H1 (cell line): ENCODE measurements around the gene KIF26B. TPM values are rescaled to one million over a fixed set of nuclear protein-coding genes. Genes with fewer than 3 reads are reported as not detected.

Experiments used
- CTCF ChIA-PET: fragments of 300-600 bp; sonication (Branson Sonifier 250); formaldehyde crosslinking; loops from one replicate; lab custom pipeline; 2021; ENCODE audit not compliant: partially characterized antibody; lab: Charles Lee
- POLR2A ChIA-PET: fragments of 300-600 bp; sonication (Branson Sonifier 250); formaldehyde crosslinking; loops from one replicate; lab custom pipeline; 2021; ENCODE audit warnings: inconsistent platforms; ENCODE audit not compliant: partially characterized antibody; lab: Charles Lee
- DNase-seq, 2 experiments: peaks; one replicate each; pipeline versions ENCODE4 v3.0.0 to v3.0.0-alpha.2; 2010 to 2022; ENCODE audit warnings: low spot score in 2 of 2, low read depth in 1 of 2, mixed read lengths in 1 of 2
- FAIRE-seq: peaks from 2 replicates; lab custom pipeline; 2011; peaks lifted over from hg19 to GRCh38; lab: Jason Lieb, UNC
- H2AFZ ChIP-seq: 2 replicates; pipeline ENCODE4 v1.8.1; 2012; ENCODE audit warnings: low read length, inconsistent platforms
- H2AK5ac ChIP-seq: 2 replicates; pipeline ENCODE4 v1.6.1; 2013; ENCODE audit warnings: low read depth, low read length
- H2BK120ac ChIP-seq: replicated peaks from 2 replicates; pipeline ENCODE3; 2013; ENCODE audit warnings: low read depth, low read length, inconsistent platforms
- H2BK12ac ChIP-seq: 2 replicates; pipeline ENCODE4 v1.6.1; 2013; ENCODE audit warnings: low read depth, low read length
- H2BK15ac ChIP-seq: 2 replicates; pipeline ENCODE4 v1.6.1; 2013; ENCODE audit warnings: low read length
- H2BK20ac ChIP-seq: 2 replicates; pipeline ENCODE4 v1.6.1; 2013; ENCODE audit warnings: low read length
- H2BK5ac ChIP-seq: 2 replicates; pipeline ENCODE4 v1.6.1; 2013; ENCODE audit warnings: low read depth, low read length
- H3K14ac ChIP-seq: 2 replicates; pipeline ENCODE4 v1.6.1; 2013; ENCODE audit warnings: inconsistent platforms; ENCODE audit not compliant: insufficient read length
- H3K18ac ChIP-seq: 2 replicates; pipeline ENCODE4 v1.6.1; 2013; ENCODE audit warnings: low read length; ENCODE audit errors: extremely low read depth
- H3K23ac ChIP-seq: 2 replicates; pipeline ENCODE4 v1.6.1; 2013; ENCODE audit warnings: inconsistent platforms; ENCODE audit not compliant: insufficient read length
- H3K23me2 ChIP-seq: 2 replicates; pipeline ENCODE4 v1.6.1; 2013; ENCODE audit warnings: low read depth, low read length
- H3K27ac ChIP-seq: 2 replicates; pipeline ENCODE4 v1.6.1; 2011; ENCODE audit warnings: low read depth, low read length, inconsistent platforms
- H3K27me3 ChIP-seq, 4 experiments: replicated peaks in 1 of 4; 1 replicate in 1 of 4; 2 replicates in 3 of 4; pipeline versions ENCODE4 v1.6.1 to v1.8.1; 2011 to 2013; ENCODE audit warnings: low read length in 3 of 4, mild to moderate bottlenecking in 3 of 4, inconsistent platforms in 2 of 4, mixed read lengths in 2 of 4, moderate library complexity in 1 of 4; ENCODE audit not compliant: control insufficient read depth in 3 of 4, insufficient read depth in 3 of 4; ENCODE audit errors: extremely low read depth in 1 of 4
- H3K36me3 ChIP-seq, 4 experiments: 2 replicates each; pipeline versions ENCODE4 v1.6.1 to v1.8.1; 2011 to 2013; ENCODE audit warnings: mild to moderate bottlenecking in 4 of 4, low read length in 3 of 4, moderate library complexity in 2 of 4, control low read depth in 1 of 4, inconsistent platforms in 1 of 4; ENCODE audit not compliant: insufficient read depth in 4 of 4, control insufficient read depth in 2 of 4
- H3K4ac ChIP-seq: replicated peaks from 2 replicates; pipeline ENCODE3; 2013; ENCODE audit warnings: low read length, low read depth, mixed read lengths, inconsistent platforms; ENCODE audit not compliant: insufficient read length
- H3K4me1 ChIP-seq, 4 experiments: replicated peaks in 1 of 4; 1 replicate in 1 of 4; 2 replicates in 3 of 4; pipeline versions ENCODE4 v1.6.1 to v1.8.1; 2011 to 2013; ENCODE audit warnings: low read length in 3 of 4, inconsistent platforms in 2 of 4, mixed read lengths in 1 of 4; ENCODE audit not compliant: insufficient read depth in 4 of 4, control insufficient read depth in 3 of 4
- H3K4me2 ChIP-seq, 2 experiments: 2 replicates each; pipeline versions ENCODE4 v1.6.1 to v1.8.1; 2011 to 2013; ENCODE audit warnings: low read depth in 2 of 2, low read length in 2 of 2, control low read depth in 1 of 2, inconsistent platforms in 1 of 2, mild to moderate bottlenecking in 1 of 2; ENCODE audit not compliant: insufficient read depth in 1 of 2
- H3K4me3 ChIP-seq, 4 experiments: fragments of 200-600, 300-600 bp in 1 of 4; sonication (generic), shearing (Covaris generic), sonication (Bioruptor Twin) in 1 of 4; 2 replicates each; pipeline versions ENCODE4 v1.5.1 to v1.8.1; 2011 to 2016; ENCODE audit warnings: low read length in 4 of 4, low read depth in 3 of 4, control low read depth in 2 of 4, inconsistent platforms in 2 of 4, mild to moderate bottlenecking in 2 of 4, mixed read lengths in 1 of 4, moderate library complexity in 1 of 4; ENCODE audit not compliant: insufficient read depth in 2 of 4; ENCODE audit errors: extremely low read depth in 1 of 4
- H3K56ac ChIP-seq: replicated peaks from 2 replicates; pipeline ENCODE3; 2013; ENCODE audit warnings: low read depth, mild to moderate bottlenecking, mixed read lengths, low read length, inconsistent platforms; ENCODE audit not compliant: insufficient read length
- H3K79me1 ChIP-seq: 2 replicates; pipeline ENCODE4 v1.6.1; 2013; ENCODE audit warnings: low read depth, low read length, control low read depth
- H3K79me2 ChIP-seq, 2 experiments: 2 replicates each; pipeline versions ENCODE4 v1.6.1 to v1.8.1; 2012 to 2013; ENCODE audit warnings: low read length in 2 of 2, mild to moderate bottlenecking in 2 of 2, inconsistent platforms in 1 of 2; ENCODE audit not compliant: insufficient read depth in 2 of 2, control insufficient read depth in 1 of 2
- H3K9ac ChIP-seq, 4 experiments: replicated peaks in 1 of 4; 1 replicate in 1 of 4; 2 replicates in 3 of 4; pipeline versions ENCODE4 v1.6.1 to v1.8.1; 2011 to 2013; ENCODE audit warnings: low read depth in 3 of 4, low read length in 3 of 4, control low read depth in 2 of 4, mild to moderate bottlenecking in 2 of 4, moderate library complexity in 2 of 4, inconsistent platforms in 1 of 4; ENCODE audit errors: extremely low read depth in 1 of 4
- H3K9me3 ChIP-seq, 2 experiments: 2 replicates each; pipeline versions ENCODE4 v1.6.1 to v1.8.1; 2012 to 2013; ENCODE audit warnings: mild to moderate bottlenecking in 2 of 2, moderate library complexity in 2 of 2, control low read depth in 1 of 2, inconsistent platforms in 1 of 2, low read depth in 1 of 2, low read length in 1 of 2, mixed read lengths in 1 of 2; ENCODE audit not compliant: insufficient read depth in 2 of 2
- H4K20me1 ChIP-seq, 2 experiments: replicated peaks in 1 of 2; 2 replicates each; pipeline versions ENCODE3 to v1.8.1; 2011 to 2013; ENCODE audit warnings: inconsistent platforms in 2 of 2, low read length in 2 of 2, mild to moderate bottlenecking in 1 of 2; ENCODE audit not compliant: insufficient read depth in 2 of 2, control insufficient read depth in 1 of 2
- H4K5ac ChIP-seq: 2 replicates; pipeline ENCODE4 v1.6.1; 2013; ENCODE audit warnings: low read length, low read depth, mixed read lengths, inconsistent platforms; ENCODE audit not compliant: insufficient read length
- H4K8ac ChIP-seq: 2 replicates; pipeline ENCODE4 v1.8.0; 2013; ENCODE audit warnings: mild to moderate bottlenecking, moderate library complexity, low read length, inconsistent platforms; ENCODE audit not compliant: insufficient read depth; ENCODE audit errors: extremely low read depth
- H4K91ac ChIP-seq: replicated peaks from 2 replicates; pipeline ENCODE3; 2013; ENCODE audit warnings: low read length, mixed read lengths, inconsistent platforms; ENCODE audit not compliant: insufficient read length
- CTBP2 ChIP-seq: IDR thresholded peaks from 2 replicates; pipeline ENCODE4 v1.7.0; 2011; ENCODE audit warnings: borderline replicate concordance, mild to moderate bottlenecking, moderate library complexity, mixed read lengths, low read length; ENCODE audit not compliant: insufficient read depth, insufficient read length
- KDM1A ChIP-seq: fragments of 200-600, 300-600 bp; sonication (generic); IDR thresholded peaks from 2 replicates; pipeline ENCODE4 v1.7.1; 2016; ENCODE audit warnings: mild to moderate bottlenecking, low read length, borderline replicate concordance
- KDM4A ChIP-seq: IDR thresholded peaks from one replicate; pipeline ENCODE4 v1.7.1; 2012; ENCODE audit warnings: low read depth, mild to moderate bottlenecking, moderate library complexity, low read length, inconsistent platforms; ENCODE audit not compliant: severe bottlenecking
- KDM5A ChIP-seq: fragments of 200-600 bp; IDR thresholded peaks from 2 replicates; pipeline ENCODE4 v1.7.1; 2012; ENCODE audit warnings: mild to moderate bottlenecking, low read length, inconsistent platforms, mixed read lengths
- POLR2AphosphoS5 ChIP-seq: IDR thresholded peaks from 2 replicates; pipeline ENCODE4 v1.6.1; 2011; ENCODE audit warnings: low read depth, low read length
- RAD21 ChIP-seq, 2 experiments: IDR thresholded peaks in 1 of 2; conservative IDR thresholded peaks in 1 of 2; 2 replicates each; pipeline ENCODE4 v1.6.1; 2011; ENCODE audit warnings: low read depth in 2 of 2, low read length in 2 of 2, improper control_type of control experiment in 1 of 2, inconsistent platforms in 1 of 2, mild to moderate bottlenecking in 1 of 2, moderate library complexity in 1 of 2
- RXRA ChIP-seq: IDR thresholded peaks from 2 replicates; pipeline ENCODE4 v1.6.1; 2011; ENCODE audit warnings: low read depth, mild to moderate bottlenecking, low read length, moderate library complexity; ENCODE audit not compliant: insufficient read depth
- SP1 ChIP-seq: IDR thresholded peaks from 2 replicates; pipeline ENCODE4 v1.6.1; 2011; ENCODE audit warnings: low read depth, low read length
- TEAD4 ChIP-seq: IDR thresholded peaks from 2 replicates; pipeline ENCODE4 v1.6.1; 2012; ENCODE audit warnings: low read depth, low read length, inconsistent platforms, mixed read lengths
- WGBS, 2 experiments: shearing (Covaris generic) in 1 of 2; methylation state at CpG; one replicate each; pipeline versions ENCODE4 v1.1.6 to v1.1.7; 2013 to 2015; ENCODE audit warnings: low lambda C conversion rate in 2 of 2, mixed read lengths in 2 of 2, inconsistent platforms in 1 of 2, low coverage in 1 of 2, missing lambda C conversion rate in 1 of 2; ENCODE audit not compliant: insufficient replicate concordance in 2 of 2, insufficient coverage in 1 of 2, insufficient read length in 1 of 2; ENCODE audit errors: extremely low coverage in 1 of 2, missing lambda C conversion rate in 1 of 2; 5-methylcytosine and 5-hydroxymethylcytosine counted together
- polyA plus RNA-seq, 7 experiments: library from polyadenylated mRNA; depleted of rRNA in 3 of 7; stranded (reverse) in 5 of 7; unstranded in 2 of 7; fragments of >200 nt in 5 of 7; fragments of 200-250 nt in 2 of 7; gene quantifications; 1 replicate in 5 of 7; 2 replicates in 1 of 7; 4 replicates in 1 of 7; pipeline versions ENCODE4 v1.2.1 to v1.2.3, GENCODE V29; 2011 to 2013; ENCODE audit warnings: missing spikeins in 2 of 7, mixed read lengths in 2 of 7
- total RNA-seq: library from RNA; stranded (reverse); fragmentation: NEBNext Ultra II Directional; extraction: Animal tissue kit (Norgen Biotek cat#: 25700); gene quantifications from 2 replicates; pipeline ENCODE4 v1.2.1, GENCODE V29; 2021

The KIF26B gene
- total and polyA plus RNA-seq, 2 of the 8 experiments (the other 6 are each of a cell fraction or from before 2014, with no cell fraction given), result 0.06 to 0.28 TPM

DNA sequence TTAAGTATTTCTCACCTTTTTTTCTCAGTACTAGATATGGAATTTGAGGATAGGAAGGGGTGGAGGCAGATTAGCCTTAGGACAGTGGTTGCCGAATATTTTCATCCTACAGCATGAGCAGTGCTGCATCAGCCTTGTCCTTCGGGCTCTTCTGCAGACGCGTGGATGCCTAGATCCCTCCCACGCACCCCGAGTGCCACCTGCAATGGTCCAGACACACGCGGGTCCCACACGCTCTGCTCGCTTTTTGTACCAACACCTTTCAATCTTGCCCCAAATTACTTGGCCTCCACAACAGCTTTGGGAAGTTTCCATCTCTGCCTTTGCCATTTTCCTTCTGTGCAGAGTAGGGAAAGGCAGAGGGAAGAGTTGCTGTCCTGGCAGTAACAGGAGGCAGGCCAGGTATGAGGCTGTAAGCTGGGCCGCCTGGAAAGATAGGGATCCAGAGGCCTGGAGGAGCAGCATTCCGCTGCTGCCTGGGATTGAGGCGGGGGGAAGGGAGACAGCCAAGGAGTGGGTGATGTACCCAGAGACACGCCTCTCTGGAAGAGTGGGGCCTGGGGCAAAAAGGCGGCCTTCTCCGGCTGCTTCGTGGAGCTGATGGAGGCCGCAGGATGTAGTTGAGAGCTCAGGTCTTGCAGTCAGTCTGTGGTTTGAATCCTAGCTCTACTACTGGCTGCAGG, 467.7 kb downstream of the KIF26B start:
- peak overlapping the region; percentile 96 for H2AFZ ChIP-seq
- peak in 1 of 2 experiments; percentile 54 for DNase-seq
- no peaks in the 10 kb centered on the region for H3K9me3 ChIP-seq
- H4K5ac ChIP-seq, result no peak overlapping the region
- H2AK5ac ChIP-seq, result no peak overlapping the region
- H3K4me3 ChIP-seq, result no peak overlapping the region
- H3K56ac ChIP-seq, result no peak overlapping the region
- H3K9ac ChIP-seq, result no peak overlapping the region
- peak overlapping the region in 1 of 2 experiments; percentile 27; a peak in 1 of 4 replicates for H3K4me2 ChIP-seq
- H3K79me1 ChIP-seq, result no peaks in the 10 kb centered on the region
- CTCF ChIA-PET, result no interaction called here
- no peak overlapping the region for H2BK5ac ChIP-seq
- H4K8ac ChIP-seq, result no peak overlapping the region
- peaks cover 0 to 6% (median 2%) of the 10 kb centered on the region in 4 experiments; a peak in 2 of 7 replicates for H3K4me1 ChIP-seq
- no peak for FAIRE-seq
- no peaks in the 10 kb centered on the region for H3K27me3 ChIP-seq
- WGBS, 2 experiments, result 82% methylated on average over 17 of the region's 18 CpGs; no CpG with 5 or more reads in 1 of the 2 experiments
- H3K27ac ChIP-seq, result no peak overlapping the region
- H2BK20ac ChIP-seq, result no peak overlapping the region
- POLR2A ChIA-PET, result no interaction called here
- no peak overlapping the region for H2BK12ac ChIP-seq
- H3K14ac ChIP-seq, result no peak overlapping the region
- H3K4ac ChIP-seq, result no peak overlapping the region
- no peaks in the 10 kb centered on the region for H3K23me2 ChIP-seq
- H4K91ac ChIP-seq, result no peak overlapping the region
- no peak overlapping the region for H2BK15ac ChIP-seq
- H3K18ac ChIP-seq, result no peak overlapping the region
- no peaks in the 10 kb centered on the region for H3K79me2 ChIP-seq
- no peaks in the 10 kb centered on the region for H3K36me3 ChIP-seq
- no peaks in the 10 kb centered on the region for H4K20me1 ChIP-seq
- no peak overlapping the region for H2BK120ac ChIP-seq
- H3K23ac ChIP-seq, result no peak overlapping the region
- TF ChIP-seq POLR2AphosphoS5, result no peak
- peak in 1 of 2 experiments; percentile 20; a peak in 1 of 4 replicates for TF ChIP-seq RAD21 (IDR thresholded peaks at IDR 0.05 in 1 of 2, conservative IDR thresholded peaks at IDR 0.05 in 1 of 2; ENCODE audit: low read depth in 2 of 2, low read length in 2 of 2)
- no peak for TF ChIP-seq SP1
- no peak for TF ChIP-seq KDM5A
- TF ChIP-seq TEAD4, result 0 out of 2 replicates have a peak, but pooled peaks have one; percentile 47
- no peak for TF ChIP-seq CTBP2
- TF ChIP-seq KDM4A, result no peak
- TF ChIP-seq KDM1A, result no peak
- no peak for TF ChIP-seq RXRA
